Embryonic facial prominence (tissue), 1 donor: Measurements from ENCODE around the gene TGIF1.

Source experiments
- DNase-seq: peaks from one replicate; pipeline ENCODE4 v3.0.0-alpha.2; 2016; ENCODE audit errors: extremely low spot score

Gene TGIF1

DNA sequence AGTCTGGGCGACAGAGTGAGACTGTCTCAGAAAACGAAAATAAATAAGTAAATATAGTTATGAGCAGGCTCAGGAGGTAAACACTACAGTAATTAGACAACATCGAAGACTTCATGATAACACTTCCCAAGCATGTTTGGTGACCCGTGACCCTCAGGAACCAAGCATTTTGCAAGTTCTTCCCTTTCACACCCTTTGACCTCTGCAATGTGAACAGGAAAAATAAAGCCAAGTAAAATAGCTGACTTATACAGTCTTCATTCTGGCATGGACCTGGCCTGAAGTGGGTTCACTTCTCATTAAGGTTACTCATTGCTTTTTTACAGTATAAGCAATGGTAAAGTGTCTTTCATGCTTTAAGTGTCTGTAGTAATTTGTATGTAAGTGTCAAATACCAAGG, 15.3 kb upstream of the TGIF1 start:
- no peak for DNase-seq

DNA sequence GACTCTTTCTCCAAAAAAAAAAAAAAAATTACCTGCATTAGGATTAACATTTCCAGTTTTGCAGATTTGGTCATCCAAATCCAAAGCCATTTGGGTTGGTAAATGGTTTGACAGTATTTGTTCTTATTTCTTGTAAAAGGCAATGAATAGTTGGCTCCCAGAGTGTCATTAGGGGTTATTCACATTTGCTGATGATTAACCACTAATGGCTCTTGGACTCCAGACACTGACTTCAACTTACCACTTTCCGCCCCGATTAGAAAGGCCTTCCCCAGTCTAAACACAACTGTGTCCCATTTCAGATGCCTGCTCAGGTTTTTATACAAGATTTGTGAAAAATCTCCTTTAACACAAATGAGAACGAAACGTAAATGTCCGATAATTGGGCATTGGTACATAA, 9.6 kb upstream of the TGIF1 start:
- DNase-seq: no peak

GRCh38 chr18:3441290-3441689, 8.7 kb upstream of the TGIF1 start:
- no peak for DNase-seq

DNA sequence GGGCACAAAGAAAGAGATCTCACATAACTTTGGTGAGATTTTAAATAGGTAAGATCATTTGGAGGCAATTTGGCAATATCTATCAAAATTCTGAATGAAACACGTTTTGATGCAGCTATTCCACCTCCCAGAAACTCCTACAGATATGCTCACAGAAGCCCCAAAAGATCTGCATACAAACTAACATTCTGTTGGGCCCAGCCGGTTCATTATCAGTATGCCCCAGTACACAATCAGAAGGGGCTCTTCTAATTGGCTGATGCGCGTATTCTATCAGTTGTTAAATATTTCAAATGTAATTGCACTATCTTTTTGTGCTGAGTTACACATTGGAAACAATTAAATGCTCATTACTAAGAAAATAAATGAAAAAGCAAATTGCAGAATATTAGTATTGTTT, 7.1 kb upstream of the TGIF1 start:
- DNase-seq: no peak

- DNase-seq: no peak
These were observed 5.7 kb upstream of the TGIF1 start for GRCh38 chr18:3444296-3444695.

DNA sequence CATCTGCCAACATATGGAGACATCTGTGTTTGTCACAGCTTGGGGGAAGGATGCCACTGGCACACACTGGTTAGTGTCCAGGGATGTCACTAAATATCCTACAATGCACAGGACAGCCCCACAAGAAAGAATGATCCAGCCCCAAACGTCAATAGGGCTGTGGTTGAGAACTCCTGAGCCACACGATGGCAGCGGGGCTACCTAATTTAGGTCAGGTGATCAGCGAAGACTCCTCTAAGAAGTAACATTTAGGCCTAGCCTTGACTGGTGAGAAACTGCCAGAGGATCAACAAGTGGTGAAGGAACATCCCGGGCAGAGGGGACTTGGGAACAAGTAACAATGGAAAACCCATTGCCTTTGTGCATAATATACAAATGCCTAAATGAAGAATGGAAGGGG, 5.0 kb upstream of the TGIF1 start:
- DNase-seq: no peak

- peak; percentile 76 for DNase-seq
These were observed 2.7 kb upstream of the TGIF1 start for GRCh38 chr18:3447068-3447894.

DNA sequence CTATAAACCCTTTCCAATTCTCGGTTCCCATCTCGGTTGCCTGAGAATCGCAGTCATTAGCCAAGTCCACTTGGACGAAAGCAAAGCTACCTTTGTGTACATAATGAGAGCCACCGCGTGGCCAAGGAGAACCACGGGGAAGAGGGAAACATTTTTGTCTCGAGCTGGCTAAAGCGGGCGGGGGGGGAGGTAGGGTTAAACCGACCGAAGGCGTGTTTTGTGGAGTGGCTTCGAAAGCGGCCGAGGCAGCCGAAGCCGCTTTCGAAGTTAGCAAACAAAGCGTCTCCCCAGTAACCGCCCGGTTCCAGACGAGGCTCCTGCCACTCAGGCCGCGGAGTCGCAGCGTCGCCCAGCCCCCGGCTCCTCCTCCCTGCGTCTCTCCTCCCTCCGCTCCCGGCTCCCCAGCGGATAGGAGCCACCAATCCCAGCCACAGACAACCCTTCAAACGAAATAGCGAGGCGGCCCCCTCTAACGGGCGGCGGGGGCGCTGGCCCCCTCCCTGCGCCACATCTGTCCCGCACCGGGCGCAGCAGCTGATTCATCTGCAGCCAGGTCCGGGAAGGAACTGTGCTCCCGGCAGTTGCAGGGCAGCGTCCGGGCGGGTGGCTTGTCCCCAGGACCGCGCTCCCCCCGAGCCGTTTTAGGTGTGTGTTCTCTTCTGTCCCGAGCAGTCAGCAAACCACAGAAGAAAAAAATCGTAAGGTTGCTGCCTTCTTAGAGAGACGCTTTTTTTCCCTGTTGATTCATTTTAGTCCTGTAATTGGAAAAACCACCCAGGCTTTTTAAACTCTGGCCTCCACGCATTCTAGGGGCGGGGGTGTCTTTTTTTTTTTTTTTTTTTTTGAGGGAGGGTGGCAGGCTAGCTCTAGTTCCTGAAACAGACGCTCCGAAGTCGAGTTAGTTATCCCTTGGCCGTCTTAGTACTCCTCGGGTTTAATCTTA, 1.8 kb upstream of the TGIF1 start:
- peak; percentile 95 for DNase-seq

- peak; percentile 55 for DNase-seq
These were observed 997 bp upstream of the TGIF1 start for GRCh38 chr18:3448838-3449511.

- peak; percentile 70 for DNase-seq
These were observed 410 bp upstream of the TGIF1 start for GRCh38 chr18:3449512-3450011.

GRCh38 chr18:3450799-3451182, 819 bp downstream of the TGIF1 start:
- DNase-seq: no peak

DNA sequence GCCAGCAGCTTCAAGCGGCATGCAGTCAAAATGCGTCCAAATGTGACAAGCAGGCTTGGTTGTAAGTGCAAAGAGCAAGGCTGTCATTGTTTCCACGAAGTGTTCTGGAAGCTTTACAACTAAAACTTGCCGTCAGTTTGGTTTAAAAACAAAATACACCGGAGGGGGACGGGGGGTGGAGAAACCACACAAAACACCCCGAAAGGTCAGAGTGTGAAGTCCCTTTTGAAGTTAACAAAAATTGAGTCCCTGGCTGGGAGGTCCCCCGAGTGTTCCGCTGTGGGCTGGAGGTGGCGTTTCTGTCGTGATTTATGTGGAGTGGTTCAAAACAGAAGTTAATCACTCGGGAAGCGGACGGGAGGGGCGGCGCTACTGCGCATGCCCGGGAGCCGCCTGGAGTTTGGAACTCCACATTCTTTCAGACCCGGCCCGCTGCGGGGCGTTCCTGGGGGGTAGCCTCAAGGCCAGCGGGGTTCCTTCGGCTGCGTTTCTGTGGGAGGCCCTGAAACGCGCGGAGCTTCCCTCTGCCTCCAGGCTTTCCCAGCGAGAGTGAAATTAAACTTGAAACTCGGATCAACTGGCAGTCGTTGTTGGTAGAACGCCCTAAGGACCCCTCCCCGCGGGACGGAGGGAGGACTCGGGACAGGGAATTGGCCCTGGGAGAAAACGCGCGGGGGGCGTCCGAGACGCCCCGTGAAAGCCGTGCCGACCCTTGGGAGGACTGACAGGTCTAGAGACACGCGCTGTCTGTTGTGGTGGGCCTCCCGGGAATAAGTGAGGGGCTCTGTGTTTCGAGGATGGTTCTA, 1.4 kb downstream of the TGIF1 start:
- DNase-seq: peak; percentile 88

DNA sequence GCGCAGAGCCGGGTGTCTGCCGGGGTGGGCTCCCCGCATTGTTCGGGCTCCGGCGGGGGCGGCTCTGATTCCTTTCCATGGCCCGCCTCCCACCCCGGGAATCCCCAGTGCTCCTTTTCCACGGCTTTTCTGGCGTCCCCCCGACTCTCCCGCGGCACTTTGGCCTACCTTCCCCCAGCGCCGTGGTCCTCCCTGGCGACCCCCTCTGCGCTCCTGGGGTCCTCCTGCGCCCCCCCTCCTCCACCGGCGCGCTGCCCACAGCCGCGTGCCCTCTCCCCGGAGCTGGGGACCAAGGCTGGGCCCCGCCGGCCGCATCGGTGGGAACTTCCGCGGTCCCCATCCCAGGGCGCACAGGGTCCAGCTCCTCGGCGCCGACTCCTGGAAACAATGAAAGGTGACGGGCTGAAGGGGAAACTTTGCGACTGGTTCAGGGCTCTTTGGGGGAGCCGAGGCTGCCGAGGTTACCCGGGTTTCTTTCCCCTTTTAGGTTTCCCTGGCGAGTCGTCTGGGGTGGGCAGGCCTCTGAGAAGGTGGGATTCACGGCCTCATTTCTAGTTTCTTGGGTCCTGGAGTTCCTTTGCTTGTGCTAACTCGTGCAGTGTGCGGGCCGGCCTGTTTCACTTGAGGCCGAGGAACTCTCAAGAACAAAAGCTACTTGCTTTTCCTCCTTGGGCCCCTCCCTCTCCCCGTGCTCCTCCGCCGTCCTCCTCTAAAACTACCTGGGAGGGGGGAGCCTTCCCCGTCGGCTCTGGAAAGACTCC, 2.2 kb downstream of the TGIF1 start:
- peak; percentile 50 for DNase-seq

- no peak for DNase-seq
These were observed 3.0 kb downstream of the TGIF1 start for GRCh38 chr18:3452750-3453539.

GRCh38 chr18:3453540-3454364, 3.8 kb downstream of the TGIF1 start:
- DNase-seq: peak; percentile 88

- DNase-seq: peak; percentile 10
These were observed 4.6 kb downstream of the TGIF1 start for GRCh38 chr18:3454365-3455089.

DNA sequence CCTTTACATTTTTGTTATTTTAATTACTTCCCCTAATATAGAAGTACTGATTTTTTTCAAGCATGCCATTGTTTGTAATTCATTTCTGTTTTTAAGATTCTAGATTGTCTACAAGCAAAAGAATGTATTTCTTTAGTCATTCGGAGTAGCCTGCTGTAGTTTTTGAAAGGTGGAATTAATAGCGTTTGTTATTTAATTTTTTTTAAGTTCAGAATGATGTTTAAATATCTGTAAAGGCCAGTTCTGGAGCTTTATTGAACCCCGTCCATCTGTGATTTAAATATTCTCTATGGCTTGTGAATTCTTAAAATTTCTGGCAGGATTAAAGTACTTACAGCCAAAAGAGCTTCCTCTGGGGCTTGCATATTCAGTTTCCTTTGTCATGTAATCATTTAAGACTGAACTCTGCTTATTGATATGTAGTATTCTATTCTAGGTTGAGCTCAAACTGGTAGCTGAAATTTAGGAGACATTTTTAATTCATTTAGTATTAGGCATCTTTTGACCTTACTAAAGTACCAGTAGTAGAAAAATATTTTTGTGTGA, 5.2 kb downstream of the TGIF1 start:
- no peak for DNase-seq
